ENCODE results near the gene MRPL12. TPM values are rescaled to one million over a fixed set of nuclear protein-coding genes. Genes with fewer than 3 reads are reported as not detected.

Gene MRPL12
- total and polyA plus RNA-seq, 9 of the 15 experiments (the other 6 are each of a cell fraction or from before 2014, with no cell fraction given): 0.94 to 338 (median 100) TPM

- TF ChIP-seq ADNP (tag; IDR thresholded peaks at IDR 0.05): no peak
- TF ChIP-seq NR2C2 (CRISPR knock-in tag; IDR thresholded peaks at IDR 0.05): peak; percentile 86
- peak; percentile 90 for TF ChIP-seq NR2C2 (tag; IDR thresholded peaks at IDR 0.05)
- TF ChIP-seq, protein P1, sequence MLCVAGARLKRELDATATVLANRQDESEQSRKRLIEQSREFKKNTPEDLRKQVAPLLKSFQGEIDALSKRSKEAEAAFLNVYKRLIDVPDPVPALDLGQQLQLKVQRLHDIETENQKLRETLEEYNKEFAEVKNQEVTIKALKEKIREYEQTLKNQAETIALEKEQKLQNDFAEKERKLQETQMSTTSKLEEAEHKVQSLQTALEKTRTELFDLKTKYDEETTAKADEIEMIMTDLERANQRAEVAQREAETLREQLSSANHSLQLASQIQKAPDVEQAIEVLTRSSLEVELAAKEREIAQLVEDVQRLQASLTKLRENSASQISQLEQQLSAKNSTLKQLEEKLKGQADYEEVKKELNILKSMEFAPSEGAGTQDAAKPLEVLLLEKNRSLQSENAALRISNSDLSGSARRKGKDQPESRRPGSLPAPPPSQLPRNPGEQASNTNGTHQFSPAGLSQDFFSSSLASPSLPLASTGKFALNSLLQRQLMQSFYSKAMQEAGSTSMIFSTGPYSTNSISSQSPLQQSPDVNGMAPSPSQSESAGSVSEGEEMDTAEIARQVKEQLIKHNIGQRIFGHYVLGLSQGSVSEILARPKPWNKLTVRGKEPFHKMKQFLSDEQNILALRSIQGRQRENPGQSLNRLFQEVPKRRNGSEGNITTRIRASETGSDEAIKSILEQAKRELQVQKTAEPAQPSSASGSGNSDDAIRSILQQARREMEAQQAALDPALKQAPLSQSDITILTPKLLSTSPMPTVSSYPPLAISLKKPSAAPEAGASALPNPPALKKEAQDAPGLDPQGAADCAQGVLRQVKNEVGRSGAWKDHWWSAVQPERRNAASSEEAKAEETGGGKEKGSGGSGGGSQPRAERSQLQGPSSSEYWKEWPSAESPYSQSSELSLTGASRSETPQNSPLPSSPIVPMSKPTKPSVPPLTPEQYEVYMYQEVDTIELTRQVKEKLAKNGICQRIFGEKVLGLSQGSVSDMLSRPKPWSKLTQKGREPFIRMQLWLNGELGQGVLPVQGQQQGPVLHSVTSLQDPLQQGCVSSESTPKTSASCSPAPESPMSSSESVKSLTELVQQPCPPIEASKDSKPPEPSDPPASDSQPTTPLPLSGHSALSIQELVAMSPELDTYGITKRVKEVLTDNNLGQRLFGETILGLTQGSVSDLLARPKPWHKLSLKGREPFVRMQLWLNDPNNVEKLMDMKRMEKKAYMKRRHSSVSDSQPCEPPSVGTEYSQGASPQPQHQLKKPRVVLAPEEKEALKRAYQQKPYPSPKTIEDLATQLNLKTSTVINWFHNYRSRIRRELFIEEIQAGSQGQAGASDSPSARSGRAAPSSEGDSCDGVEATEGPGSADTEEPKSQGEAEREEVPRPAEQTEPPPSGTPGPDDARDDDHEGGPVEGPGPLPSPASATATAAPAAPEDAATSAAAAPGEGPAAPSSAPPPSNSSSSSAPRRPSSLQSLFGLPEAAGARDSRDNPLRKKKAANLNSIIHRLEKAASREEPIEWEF (CRISPR knock-in tag; IDR thresholded peaks at IDR 0.05): no peak
- no peak for TF ChIP-seq PTRF (tag; IDR thresholded peaks at IDR 0.05)
- TF ChIP-seq, protein P2, sequence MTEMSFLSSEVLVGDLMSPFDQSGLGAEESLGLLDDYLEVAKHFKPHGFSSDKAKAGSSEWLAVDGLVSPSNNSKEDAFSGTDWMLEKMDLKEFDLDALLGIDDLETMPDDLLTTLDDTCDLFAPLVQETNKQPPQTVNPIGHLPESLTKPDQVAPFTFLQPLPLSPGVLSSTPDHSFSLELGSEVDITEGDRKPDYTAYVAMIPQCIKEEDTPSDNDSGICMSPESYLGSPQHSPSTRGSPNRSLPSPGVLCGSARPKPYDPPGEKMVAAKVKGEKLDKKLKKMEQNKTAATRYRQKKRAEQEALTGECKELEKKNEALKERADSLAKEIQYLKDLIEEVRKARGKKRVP (CRISPR knock-in tag; IDR thresholded peaks at IDR 0.05): no peak
- no peak for TF ChIP-seq ZNF431 (CRISPR knock-in tag; IDR thresholded peaks at IDR 0.05)
- TF ChIP-seq IRF9 (tag; IDR thresholded peaks at IDR 0.05): no peak
- peak; percentile 69; the same call in 1 of the 2 replicates for TF ChIP-seq DIDO1 (tag; IDR thresholded peaks at IDR 0.05; ENCODE audit: low read depth)
- TF ChIP-seq, protein P3, sequence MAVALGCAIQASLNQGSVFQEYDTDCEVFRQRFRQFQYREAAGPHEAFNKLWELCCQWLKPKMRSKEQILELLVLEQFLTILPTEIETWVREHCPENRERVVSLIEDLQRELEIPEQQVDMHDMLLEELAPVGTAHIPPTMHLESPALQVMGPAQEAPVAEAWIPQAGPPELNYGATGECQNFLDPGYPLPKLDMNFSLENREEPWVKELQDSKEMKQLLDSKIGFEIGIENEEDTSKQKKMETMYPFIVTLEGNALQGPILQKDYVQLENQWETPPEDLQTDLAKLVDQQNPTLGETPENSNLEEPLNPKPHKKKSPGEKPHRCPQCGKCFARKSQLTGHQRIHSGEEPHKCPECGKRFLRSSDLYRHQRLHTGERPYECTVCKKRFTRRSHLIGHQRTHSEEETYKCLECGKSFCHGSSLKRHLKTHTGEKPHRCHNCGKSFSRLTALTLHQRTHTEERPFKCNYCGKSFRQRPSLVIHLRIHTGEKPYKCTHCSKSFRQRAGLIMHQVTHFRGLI (CRISPR knock-in tag; IDR thresholded peaks at IDR 0.05): no peak
- TF ChIP-seq SMAD2 (IDR thresholded peaks at IDR 0.05; ENCODE audit: low read depth, low read length): no peak
Observed at GRCh38 chr17:81702934-81703746, at the start of gene MRPL12 (continued).
